Tibial nerve (tissue), 4 donors: Measurements from ENCODE around the gene WDR49.

Experiments
- EP300 ChIP-seq, 2 donors: sonication (generic); formaldehyde crosslinking; IDR thresholded peaks; one replicate each; pipeline ENCODE4 v1.6.1; 2017; ENCODE audit warnings: antibody characterized with exemption in 2 of 2, mild to moderate bottlenecking in 1 of 2
- POLR2A ChIP-seq, 2 donors: fragments of 450-650 bp; IDR thresholded peaks; one replicate each; pipeline ENCODE4 v1.6.1; 2017; ENCODE audit warnings: antibody characterized with exemption in 2 of 2, mild to moderate bottlenecking in 2 of 2, moderate library complexity in 2 of 2
- TF ChIP-seq, protein P1 (sequence below), 5 experiments: fragments of 200-600 bp in 3 of 5; fragments of 450-650 bp in 2 of 5; sonication (generic) in 3 of 5; IDR thresholded peaks; one replicate each; pipeline ENCODE4 v1.5.1; 2016 to 2019; ENCODE audit warnings: antibody characterized with exemption in 5 of 5, mild to moderate bottlenecking in 3 of 5, moderate library complexity in 2 of 5

GRCh38 chr3:167489571-167489970, 164.2 kb downstream of the WDR49 start:
- TF ChIP-seq, protein P1, sequence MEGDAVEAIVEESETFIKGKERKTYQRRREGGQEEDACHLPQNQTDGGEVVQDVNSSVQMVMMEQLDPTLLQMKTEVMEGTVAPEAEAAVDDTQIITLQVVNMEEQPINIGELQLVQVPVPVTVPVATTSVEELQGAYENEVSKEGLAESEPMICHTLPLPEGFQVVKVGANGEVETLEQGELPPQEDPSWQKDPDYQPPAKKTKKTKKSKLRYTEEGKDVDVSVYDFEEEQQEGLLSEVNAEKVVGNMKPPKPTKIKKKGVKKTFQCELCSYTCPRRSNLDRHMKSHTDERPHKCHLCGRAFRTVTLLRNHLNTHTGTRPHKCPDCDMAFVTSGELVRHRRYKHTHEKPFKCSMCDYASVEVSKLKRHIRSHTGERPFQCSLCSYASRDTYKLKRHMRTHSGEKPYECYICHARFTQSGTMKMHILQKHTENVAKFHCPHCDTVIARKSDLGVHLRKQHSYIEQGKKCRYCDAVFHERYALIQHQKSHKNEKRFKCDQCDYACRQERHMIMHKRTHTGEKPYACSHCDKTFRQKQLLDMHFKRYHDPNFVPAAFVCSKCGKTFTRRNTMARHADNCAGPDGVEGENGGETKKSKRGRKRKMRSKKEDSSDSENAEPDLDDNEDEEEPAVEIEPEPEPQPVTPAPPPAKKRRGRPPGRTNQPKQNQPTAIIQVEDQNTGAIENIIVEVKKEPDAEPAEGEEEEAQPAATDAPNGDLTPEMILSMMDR (IDR thresholded peaks at IDR 0.05): no peak
- no peak for TF ChIP-seq EP300 (IDR thresholded peaks at IDR 0.05)
- no peak for TF ChIP-seq POLR2A (IDR thresholded peaks at IDR 0.05)
